SK-N-SH treated with all-trans-retinoic acid at 6 μM for 48 hours (cell line): ENCODE data around the gene SORCS2.

Source experiments
- ARNTL ChIP-seq: fragments of 450-650 bp; formaldehyde crosslinking; IDR thresholded peaks from 2 replicates; pipeline ENCODE4 v1.5.0; 2020; ENCODE audit warnings: low read depth, mild to moderate bottlenecking, moderate library complexity, borderline replicate concordance
- BACH2 ChIP-seq: fragments of 250-450 bp; sonication (Bioruptor Pico); IDR thresholded peaks from 2 replicates; pipeline ENCODE4 v1.9.0; 2021; ENCODE audit warnings: mild to moderate bottlenecking, borderline replicate concordance
- CREB5 ChIP-seq: fragments of 250-450 bp; sonication (Bioruptor Pico); IDR thresholded peaks from 2 replicates; pipeline ENCODE4 v1.5.1; 2020; ENCODE audit warnings: low read depth, mild to moderate bottlenecking, moderate library complexity
- GLIS3 ChIP-seq: fragments of 250-450 bp; sonication (Bioruptor Pico); IDR thresholded peaks from 2 replicates; pipeline ENCODE4 v1.5.0; 2020; ENCODE audit warnings: mild to moderate bottlenecking, moderate library complexity
- OSR1 ChIP-seq: fragments of 250-450 bp; sonication (Bioruptor Pico); IDR thresholded peaks from 2 replicates; pipeline ENCODE4 v1.8.0; 2022; ENCODE audit warnings: moderate library complexity, mild to moderate bottlenecking, inconsistent platforms
- POU6F1 ChIP-seq: fragments of 250-450 bp; sonication (Bioruptor Pico); IDR thresholded peaks from 2 replicates; pipeline ENCODE4 v1.8.0; 2021; ENCODE audit warnings: low read depth, mild to moderate bottlenecking, moderate library complexity, borderline replicate concordance
- PPARA ChIP-seq: fragments of 250-450 bp; sonication (Bioruptor Pico); IDR thresholded peaks from 2 replicates; pipeline ENCODE4 v1.5.0; 2020; ENCODE audit warnings: mild to moderate bottlenecking, borderline replicate concordance
- RARB ChIP-seq: fragments of 250-450 bp; sonication (Bioruptor Pico); IDR thresholded peaks from 2 replicates; pipeline ENCODE4 v1.8.0; 2021; ENCODE audit warnings: mild to moderate bottlenecking, moderate library complexity
- TOX ChIP-seq: fragments of 250-450 bp; sonication (Bioruptor Pico); IDR thresholded peaks from 2 replicates; pipeline ENCODE4 v1.8.0; 2021; ENCODE audit warnings: mild to moderate bottlenecking, moderate library complexity, borderline replicate concordance
- ZFP3 ChIP-seq: fragments of 250-450 bp; sonication (Bioruptor Pico); IDR thresholded peaks from 2 replicates; pipeline ENCODE4 v1.5.0; 2020; ENCODE audit warnings: mild to moderate bottlenecking, moderate library complexity
- ZNF565 ChIP-seq: fragments of 450-650 bp; formaldehyde crosslinking; conservative IDR thresholded peaks from 2 replicates; pipeline ENCODE4 v1.5.0; 2020; ENCODE audit warnings: low read depth, mild to moderate bottlenecking, moderate library complexity
- ZNF70 ChIP-seq: fragments of 450-650 bp; formaldehyde crosslinking; IDR thresholded peaks from 2 replicates; pipeline ENCODE4 v1.5.0; 2020; ENCODE audit warnings: mild to moderate bottlenecking, moderate library complexity

GRCh38 chr4:7334521-7335275, 142.4 kb downstream of the SORCS2 start:
- no peak for TF ChIP-seq CREB5 (CRISPR knock-in tag)
- TF ChIP-seq POU6F1 (CRISPR knock-in tag): no peak
- no peak for TF ChIP-seq OSR1 (CRISPR knock-in tag)
- no peak for TF ChIP-seq PPARA (CRISPR knock-in tag)
- no peak for TF ChIP-seq ZNF70 (CRISPR knock-in tag)
- no peak for TF ChIP-seq GLIS3 (CRISPR knock-in tag)
- no peak for TF ChIP-seq BACH2
- TF ChIP-seq RARB: no peak
- no peak for TF ChIP-seq TOX
- TF ChIP-seq ZNF565 (CRISPR knock-in tag): no peak
- TF ChIP-seq ARNTL (CRISPR knock-in tag): no peak
- peak; percentile 60; the same call in 1 of the 2 replicates for TF ChIP-seq ZFP3 (CRISPR knock-in tag)
